Peyer's patch (tissue), 4 donors: ENCODE data around the gene MRPS23.

ENCODE experiments used
- POLR2A ChIP-seq, 2 donors: fragments of 450-650 bp; IDR thresholded peaks; one replicate each; pipeline ENCODE4 v1.5.1; 2017; ENCODE audit warnings: antibody characterized with exemption in 2 of 2, mild to moderate bottlenecking in 2 of 2, moderate library complexity in 2 of 2
- TF ChIP-seq, protein P1 (sequence below), 6 experiments: fragments of 450-650 bp in 4 of 6; fragments of 200-600 bp in 2 of 6; sonication (generic) in 1 of 6; IDR thresholded peaks; one replicate each; pipeline ENCODE4 v1.5.1; 2017 to 2019; ENCODE audit warnings: antibody characterized with exemption in 6 of 6, mild to moderate bottlenecking in 3 of 6, moderate library complexity in 1 of 6

DNA sequence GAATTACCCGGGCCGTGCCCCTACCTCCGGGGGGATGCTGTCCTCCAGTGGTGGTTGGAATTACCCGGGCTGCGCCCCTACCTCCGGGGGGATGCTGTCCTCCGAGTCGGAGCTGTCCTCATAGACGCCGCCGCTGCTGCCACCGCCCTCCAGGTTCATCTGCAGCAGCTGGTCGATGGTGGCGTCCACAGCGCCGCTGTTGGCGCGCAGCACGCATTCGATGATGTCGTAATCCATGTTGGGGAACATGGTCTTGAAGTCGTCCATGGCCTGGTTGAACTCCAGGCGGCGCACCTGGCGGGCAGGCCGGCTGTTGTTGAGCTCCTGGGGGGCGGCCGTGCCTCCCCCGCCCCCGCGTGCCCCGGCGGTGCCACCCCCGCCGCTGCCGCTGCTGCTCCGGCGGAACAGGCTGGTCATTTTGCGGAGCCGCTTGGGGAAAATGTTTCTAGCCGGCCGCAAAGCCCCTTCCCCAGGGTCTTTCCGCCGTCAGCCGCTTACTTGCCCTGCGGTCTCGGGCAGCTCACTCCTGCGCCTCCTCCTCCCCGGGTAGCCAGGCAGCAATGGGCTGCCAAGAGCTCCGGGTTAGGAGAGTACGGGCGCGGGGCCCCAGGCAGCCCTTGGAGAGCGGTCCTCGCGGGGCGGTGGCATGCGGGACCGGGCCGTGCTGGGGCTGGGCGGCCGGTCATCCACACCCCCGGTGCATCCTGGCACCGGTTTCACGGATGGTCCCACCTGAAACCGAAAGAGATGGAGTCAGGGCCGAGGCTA is 35.5 kb upstream of the MRPS23 start:
- TF ChIP-seq, protein P1, sequence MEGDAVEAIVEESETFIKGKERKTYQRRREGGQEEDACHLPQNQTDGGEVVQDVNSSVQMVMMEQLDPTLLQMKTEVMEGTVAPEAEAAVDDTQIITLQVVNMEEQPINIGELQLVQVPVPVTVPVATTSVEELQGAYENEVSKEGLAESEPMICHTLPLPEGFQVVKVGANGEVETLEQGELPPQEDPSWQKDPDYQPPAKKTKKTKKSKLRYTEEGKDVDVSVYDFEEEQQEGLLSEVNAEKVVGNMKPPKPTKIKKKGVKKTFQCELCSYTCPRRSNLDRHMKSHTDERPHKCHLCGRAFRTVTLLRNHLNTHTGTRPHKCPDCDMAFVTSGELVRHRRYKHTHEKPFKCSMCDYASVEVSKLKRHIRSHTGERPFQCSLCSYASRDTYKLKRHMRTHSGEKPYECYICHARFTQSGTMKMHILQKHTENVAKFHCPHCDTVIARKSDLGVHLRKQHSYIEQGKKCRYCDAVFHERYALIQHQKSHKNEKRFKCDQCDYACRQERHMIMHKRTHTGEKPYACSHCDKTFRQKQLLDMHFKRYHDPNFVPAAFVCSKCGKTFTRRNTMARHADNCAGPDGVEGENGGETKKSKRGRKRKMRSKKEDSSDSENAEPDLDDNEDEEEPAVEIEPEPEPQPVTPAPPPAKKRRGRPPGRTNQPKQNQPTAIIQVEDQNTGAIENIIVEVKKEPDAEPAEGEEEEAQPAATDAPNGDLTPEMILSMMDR (IDR thresholded peaks at IDR 0.05): no peak
- no peak for TF ChIP-seq POLR2A (IDR thresholded peaks at IDR 0.05)
